ENCODE results near the gene BAIAP2.

Gene BAIAP2

DNA sequence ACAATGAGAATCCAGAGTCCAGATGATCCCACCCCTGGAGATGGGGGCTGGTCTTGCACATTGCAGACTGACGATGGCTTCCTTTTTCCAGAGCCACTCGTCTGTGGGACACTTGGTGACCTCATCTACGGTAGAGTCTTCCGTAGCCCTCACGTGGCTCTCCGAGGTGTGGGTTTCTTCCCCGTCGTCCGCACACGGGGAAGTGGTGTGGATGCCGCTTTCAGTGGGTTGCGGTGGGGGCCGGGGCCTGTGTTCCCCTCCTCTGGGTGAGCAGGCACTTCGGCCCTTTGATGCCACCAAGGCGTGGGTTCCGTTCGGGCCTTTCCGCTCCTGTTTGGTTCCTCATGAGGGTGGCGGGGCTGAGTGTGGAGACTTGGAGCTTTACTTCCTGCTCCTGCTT is 21.4 kb downstream of the BAIAP2 start:
- DNase-seq, result no peak

- DNase-seq, result peak; percentile 99
Observed at GRCh38 chr17:81057079-81057730, 22.3 kb downstream of the BAIAP2 start.

DNA sequence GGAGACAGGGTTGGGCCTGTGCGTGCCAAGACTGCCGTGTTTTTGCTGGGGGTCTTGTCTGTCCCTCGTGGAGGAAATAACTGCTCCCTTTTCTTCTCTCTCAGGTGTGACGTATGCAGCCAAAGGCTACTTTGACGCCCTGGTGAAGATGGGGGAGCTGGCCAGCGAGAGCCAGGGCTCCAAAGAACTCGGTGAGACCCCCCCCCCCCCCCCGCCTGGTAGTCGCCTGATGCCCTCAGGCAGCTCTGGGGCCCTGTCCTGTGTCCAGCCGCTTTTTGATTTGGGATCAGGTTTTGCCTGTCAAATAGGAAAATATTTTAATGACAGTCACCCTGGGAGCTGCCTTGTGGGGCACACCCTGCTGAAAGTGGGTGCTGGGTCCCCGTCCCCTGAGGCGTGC is 22.8 kb downstream of the BAIAP2 start:
- no peak for DNase-seq

DNA sequence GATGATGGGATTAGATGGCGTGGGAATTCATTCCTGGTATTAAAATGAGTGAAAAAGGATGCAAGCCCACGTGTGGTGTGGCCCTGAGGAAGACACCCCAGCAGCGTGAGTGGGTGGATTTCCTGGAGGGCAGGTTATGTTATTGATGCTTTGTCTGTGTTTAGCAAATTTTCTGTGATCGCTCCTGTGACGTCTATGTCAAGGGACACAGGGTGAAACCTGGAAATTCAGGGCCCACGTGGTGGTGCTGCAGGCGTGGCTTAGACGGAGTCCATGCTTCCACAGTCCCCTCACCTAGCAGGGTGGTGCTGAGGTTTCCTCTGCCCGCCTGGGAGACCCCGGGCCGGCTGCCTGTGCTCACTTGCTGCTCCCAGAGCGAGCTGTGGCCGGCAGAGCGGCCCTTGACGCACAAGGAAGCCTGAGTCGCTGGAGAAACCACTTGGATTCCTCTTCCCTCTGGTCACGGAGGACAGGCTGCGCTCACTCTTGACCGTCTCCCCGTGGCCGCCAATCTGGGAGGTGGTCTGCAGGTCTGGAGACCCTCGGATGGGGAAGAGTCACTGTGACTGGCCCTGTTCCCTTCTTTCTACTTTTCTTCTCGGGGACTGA is 23.4 kb downstream of the BAIAP2 start:
- no peak for DNase-seq

- DNase-seq, result no peak
Observed at GRCh38 chr17:81059026-81059425, 24.1 kb downstream of the BAIAP2 start.

- DNase-seq, result no peak
Observed at GRCh38 chr17:81060416-81060815, 25.5 kb downstream of the BAIAP2 start.

DNA sequence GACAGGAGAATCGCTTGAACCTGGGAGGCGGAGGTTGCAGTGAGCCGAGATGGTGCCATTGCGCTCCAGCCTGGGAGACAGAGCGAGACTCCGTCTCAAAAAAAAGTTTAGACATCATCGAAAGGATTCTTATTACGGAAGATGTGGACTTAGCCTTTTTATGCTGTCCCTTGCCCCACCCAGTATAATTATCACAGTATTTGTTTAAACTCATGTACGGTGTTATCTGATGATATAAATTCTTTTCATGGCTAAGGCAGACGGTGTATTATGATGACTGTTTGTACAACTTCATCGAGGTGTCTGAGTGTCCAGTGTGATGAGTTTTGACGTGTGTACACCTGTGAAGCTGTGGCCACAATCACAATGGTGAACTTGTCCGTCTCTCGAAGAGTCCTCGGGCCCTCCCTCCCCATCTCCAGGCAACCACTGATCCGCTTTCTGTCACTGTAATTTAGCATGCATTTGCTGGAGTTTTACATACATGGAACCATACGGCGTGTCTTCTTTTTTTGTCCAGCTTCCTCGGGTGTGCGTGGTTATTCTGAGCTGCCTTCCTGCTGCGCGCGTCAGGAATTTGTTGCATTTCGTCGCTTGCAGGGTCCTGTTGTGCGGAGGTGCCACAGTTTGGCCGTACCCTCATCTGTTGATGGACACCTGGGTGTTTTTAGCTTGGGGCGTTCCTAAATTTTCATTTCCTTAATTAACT is 26.2 kb downstream of the BAIAP2 start:
- DNase-seq, result no peak

- DNase-seq, result no peak
Observed at GRCh38 chr17:81062014-81062780, 27.2 kb downstream of the BAIAP2 start.

DNA sequence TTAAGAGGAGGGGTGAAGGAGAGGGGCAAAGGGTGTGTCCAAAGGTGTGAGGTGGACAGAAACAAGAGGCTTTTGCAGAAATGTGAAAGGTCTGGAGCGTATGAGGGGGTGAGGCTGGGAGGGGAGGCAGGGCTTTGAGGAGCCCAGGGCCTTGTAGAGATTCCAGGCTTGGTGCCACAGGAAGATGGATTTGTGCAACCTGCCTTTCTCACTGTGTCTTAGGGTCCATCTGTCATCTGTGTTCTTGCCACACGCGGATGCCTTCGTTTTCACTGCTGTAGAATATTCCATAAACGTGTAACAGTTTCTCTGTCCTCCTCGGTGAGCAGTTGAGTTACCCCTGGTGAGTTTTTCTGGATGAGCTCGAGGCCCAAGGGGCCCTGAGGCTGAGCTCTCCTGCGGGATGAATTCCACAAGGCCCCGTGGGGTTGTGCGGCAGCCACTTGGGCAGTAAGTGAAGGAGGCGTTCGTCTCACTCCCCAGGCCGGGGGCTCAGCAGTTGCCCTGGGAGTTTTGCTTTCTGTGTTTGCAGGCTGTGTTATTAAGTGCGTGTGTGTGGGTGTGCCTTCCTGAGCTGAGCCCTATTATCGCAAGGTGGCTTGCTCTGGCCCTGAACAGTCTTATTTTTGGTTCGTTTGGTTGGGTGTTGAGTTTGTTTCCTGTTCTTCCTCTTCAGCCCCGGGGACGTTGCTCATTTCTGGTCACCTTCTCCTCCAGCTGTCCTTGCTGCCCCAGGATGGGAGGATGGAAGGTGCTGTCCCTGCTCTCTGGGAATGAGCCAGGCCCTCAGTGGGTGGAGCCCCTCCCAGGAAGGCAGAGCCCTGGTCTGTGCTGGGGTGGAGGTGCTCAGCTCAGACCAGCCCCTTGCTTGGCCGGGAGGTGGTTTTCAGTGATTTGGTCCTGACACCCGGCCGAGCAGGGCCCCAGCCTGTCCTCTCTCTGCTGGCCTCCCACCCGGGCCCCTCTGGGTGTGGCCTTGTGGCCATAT is 28.4 kb downstream of the BAIAP2 start:
- no peak for DNase-seq

DNA sequence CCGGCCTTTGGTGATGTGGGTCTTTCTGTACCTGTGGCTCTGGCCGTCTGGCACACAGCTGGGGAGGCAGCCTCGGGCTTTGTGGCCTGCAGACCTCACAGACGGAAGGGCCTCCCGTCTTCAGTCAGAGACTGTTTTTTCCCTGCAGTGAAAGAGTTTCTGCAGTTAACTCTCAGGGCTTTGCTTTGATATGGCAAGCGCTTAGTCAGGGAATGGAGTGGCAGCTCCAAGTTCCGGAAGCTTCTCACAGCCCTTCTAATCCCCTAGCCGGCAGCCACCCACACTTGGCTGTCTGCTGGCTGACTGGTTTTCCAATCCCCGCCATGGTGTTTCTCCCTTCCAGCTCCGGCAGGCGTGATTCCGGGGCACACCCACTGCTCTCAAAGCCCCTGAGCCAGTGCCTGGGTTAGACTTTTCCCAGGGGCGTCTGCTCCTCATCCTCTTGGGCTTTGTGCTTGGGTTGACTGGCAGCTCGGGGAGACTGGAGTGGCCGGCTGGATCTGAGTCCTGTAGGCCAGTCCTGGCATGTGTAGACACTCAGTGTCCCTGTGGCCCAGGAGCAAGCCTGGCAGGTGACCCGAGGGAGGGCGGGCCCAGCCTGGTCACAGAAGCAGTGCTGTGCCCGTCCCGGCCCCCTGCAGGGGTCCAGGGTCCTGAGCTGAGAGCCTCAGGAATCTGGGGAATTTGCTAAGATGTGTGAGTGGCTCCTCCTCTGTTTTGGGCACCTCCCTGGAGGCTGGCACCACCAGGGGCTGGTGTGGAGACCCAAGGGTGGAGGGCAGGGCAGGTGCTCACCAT is 29.9 kb downstream of the BAIAP2 start:
- DNase-seq, result peak; percentile 77

DNA sequence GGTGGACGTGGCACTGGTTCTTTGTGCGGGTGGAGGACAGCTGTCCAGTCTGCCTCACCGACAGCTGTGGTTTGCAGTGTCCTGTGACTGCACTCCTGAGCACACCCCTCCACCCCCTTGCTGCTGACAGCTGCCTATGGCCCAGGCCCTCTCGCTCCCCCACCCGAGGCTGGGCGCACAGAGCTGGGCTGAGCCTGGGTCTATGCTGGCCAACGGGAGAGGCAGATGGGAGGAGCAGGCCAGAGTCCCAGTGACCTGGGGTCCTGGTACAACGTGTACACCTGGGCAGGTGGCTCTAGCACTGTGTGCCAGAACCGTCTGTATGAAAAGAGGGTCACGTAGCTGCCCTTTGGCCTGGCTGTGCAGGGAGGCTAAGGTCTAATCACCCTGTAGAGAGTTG is 30.5 kb downstream of the BAIAP2 start:
- no peak for DNase-seq

DNA sequence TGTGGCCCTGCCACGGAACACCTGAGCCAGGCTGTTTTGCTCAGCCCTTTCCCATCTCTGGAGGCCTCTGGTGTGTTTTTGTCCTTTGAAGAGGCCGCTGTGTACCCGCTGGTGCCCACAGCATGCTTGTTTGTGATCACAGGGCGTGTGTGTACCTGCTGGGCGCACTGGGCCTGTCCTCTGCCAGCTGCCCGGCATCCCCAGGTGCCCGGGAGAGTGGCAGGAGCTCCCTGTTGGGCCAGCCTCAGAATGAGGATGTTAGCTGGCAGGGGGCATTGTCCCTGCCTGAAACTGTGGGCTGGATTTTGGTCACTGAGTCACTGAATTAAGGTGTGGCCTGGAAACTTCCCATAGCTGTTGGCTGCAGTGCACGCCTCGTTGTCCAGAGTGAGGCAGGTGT is 31.1 kb downstream of the BAIAP2 start:
- DNase-seq, result no peak

DNA sequence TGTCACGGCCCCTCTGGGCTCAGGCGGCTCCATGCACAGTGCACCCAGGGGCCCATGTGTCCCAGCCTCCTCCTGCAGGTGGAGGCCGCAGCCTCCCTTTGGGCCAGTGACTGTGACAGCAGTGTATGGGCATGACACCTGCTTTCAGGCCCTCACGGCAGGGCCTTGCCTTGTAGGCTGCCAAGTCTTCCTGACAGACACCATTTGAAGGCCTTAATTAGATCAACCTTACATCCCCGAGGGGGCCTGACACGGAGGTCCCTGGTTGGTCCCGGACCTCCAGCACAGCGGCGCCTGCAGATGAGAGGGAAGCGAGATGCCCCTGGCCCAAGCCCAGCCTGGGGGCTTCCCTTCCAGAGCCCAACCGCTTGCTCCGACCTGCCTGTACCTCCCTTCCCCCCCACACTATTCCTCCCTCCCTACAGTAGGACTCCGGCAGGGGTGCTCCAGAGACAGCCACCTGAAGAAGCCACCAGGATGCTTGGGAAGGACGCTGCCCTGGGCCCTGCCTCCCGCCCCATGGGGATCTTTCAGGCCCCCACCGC is 31.9 kb downstream of the BAIAP2 start:
- no peak for DNase-seq

DNA sequence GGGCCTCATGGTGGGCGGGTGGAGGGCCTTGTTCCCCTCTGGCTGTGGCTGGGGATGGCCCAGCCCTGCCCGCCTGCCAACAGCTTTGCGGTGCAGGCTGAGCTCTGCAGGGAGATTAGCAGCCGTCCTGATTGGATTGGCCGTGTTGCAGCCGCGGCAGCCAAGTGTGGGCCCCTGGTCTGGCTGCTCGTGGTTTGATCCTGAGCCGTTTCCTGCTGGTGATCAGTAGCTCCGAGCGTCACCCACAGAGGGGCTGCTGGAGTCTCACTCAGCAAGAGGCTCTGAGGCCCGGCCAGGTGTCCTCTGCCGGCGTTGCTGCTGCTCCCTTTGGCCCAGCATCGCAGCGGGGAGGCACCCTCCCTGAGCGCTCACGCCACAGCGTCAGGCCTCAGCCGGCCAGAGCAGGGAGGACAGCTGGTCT is 32.5 kb downstream of the BAIAP2 start:
- no peak for DNase-seq

DNA sequence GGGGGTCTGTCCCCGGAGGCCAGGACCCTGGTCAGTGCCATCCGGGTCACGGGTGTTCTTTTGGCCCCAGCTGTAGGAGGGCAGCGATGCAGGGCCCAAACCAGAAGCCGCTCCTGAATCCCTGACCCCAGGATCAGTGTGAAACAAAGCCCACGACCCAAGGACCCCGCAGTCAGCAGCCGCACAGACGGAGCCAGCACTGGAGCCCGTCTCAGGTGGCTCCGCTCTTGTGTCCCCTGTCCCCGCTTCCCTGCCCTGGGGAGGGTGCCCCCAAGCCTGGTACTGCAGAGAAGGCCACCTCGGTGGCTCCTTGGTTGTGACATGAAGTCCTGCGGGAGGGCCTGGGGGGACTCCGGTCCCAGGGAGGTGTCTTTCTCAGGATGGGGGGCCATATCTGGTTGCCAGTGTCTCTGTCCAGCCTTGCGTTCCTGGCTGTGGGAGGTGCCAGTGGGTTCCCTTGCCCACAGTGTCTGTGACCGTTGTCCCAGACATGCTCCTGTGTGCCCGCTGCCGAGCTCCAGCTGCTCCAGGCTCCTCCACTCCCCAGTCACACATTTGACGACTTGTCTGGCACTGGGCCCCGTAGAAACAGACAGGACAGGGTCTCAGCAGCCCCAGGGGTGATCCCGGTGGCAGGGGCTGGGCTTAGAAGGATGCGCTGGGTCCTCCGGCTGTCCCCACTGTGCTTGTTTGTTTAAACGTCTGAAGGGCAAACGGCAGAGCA is 33.6 kb downstream of the BAIAP2 start:
- DNase-seq, result no peak

- DNase-seq, result no peak
Observed at GRCh38 chr17:81069135-81069645, 34.2 kb downstream of the BAIAP2 start.

DNA sequence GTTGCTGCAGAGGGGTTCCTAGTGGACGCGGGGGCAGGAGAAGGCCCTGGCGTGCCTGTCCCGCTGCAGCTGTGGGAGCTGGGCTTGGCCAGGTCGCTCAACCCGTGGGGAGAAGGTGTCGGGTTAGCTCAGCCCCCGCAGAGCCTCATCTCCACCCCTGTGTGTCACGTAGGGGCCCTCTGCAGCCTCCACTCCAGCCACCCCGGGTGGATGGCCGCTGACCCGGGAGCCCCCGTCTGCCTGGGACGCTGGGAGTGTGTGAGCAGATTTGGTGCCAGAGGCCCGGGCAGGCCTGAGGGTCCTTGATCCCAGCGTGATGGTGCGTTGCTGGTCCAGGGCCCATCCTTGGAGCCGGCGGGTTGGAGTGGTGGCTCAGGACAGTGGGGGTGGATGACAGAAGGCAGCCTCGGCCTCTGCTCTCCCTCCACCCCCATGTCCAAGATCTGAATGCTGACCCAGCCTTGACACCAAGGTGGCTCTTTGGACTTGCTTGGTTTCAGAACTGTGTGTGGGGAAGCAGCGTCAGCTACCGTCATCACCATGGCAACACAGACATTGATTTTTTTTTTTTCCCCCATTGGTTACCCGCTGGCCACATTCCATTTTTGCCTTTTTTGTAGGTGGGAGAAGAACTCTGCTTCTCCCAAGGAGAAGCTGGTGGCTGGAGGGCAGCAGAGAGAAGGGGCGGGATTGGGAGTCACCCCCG is 35.7 kb downstream of the BAIAP2 start:
- DNase-seq, result no peak

- DNase-seq, result no peak
Observed at GRCh38 chr17:81071761-81072741, 37.1 kb downstream of the BAIAP2 start.
